CD4-positive, alpha-beta T cell (primary cell): ENCODE measurements around the gene PRPF8. TPM values are rescaled to one million over a fixed set of nuclear protein-coding genes. Genes with fewer than 3 reads are reported as not detected.
A peak's percentile ranks its signal among the peaks of the same experiment; 100 is the strongest.
"Not testable (repeated sequence)": the region's sequence is repeated elsewhere in the genome, so short reads cannot be mapped to it uniquely, and the experiment has no call there.

Experiments used
- ATAC-seq: fragments of 200-7000 bp; cut with Tn5 transposase; one replicate; pipeline ENCODE4 v1.10.0; 2022; ENCODE audit warnings: mild to moderate bottlenecking; ENCODE audit not compliant: poor library complexity
- CTCF ChIA-PET: fragments of 350-600 bp; sonication (Branson Sonifier 250); formaldehyde crosslinking; loops from one replicate; lab custom pipeline; 2021; ENCODE audit warnings: antibody characterized with exemption, inconsistent platforms; lab: Charles Lee
- POLR2A ChIA-PET: fragments of 350-600 bp; sonication (Branson Sonifier 250); formaldehyde crosslinking; loops from one replicate; lab custom pipeline; 2021; ENCODE audit warnings: antibody characterized with exemption, inconsistent platforms; lab: Charles Lee
- DNase-seq, 14 experiments: peaks; one replicate each; pipeline ENCODE4 v3.0.0-alpha.2; 2013 to 2020; ENCODE audit warnings: mixed read lengths in 2 of 14
- H3K27ac ChIP-seq, 2 donors: one replicate each; pipeline versions ENCODE4 v1.5.1 to v1.7.0; 2013; ENCODE audit warnings: low read length in 2 of 2, low read depth in 1 of 2, mild to moderate bottlenecking in 1 of 2
- H3K27me3 ChIP-seq, 2 experiments: 1 replicate in 1 of 2; 2 replicates in 1 of 2; pipeline versions ENCODE4 v1.6.1 to v1.7.0; 2013; ENCODE audit warnings: low read length in 2 of 2, control low read depth in 1 of 2, mild to moderate bottlenecking in 1 of 2, moderate library complexity in 1 of 2; ENCODE audit not compliant: insufficient read depth in 2 of 2, control insufficient read depth in 1 of 2
- H3K36me3 ChIP-seq: one replicate; pipeline ENCODE4 v1.6.1; 2013; ENCODE audit warnings: low read length, control low read depth; ENCODE audit not compliant: insufficient read depth
- H3K4me1 ChIP-seq: one replicate; pipeline ENCODE4 v1.6.1; 2013; ENCODE audit warnings: low read length, control low read depth; ENCODE audit not compliant: insufficient read depth
- H3K4me3 ChIP-seq: one replicate; pipeline ENCODE4 v1.5.1; 2013; ENCODE audit warnings: mild to moderate bottlenecking, low read length, moderate library complexity
- H3K9me3 ChIP-seq, 2 experiments: 1 replicate in 1 of 2; 2 replicates in 1 of 2; pipeline versions ENCODE4 v1.6.1 to v1.7.0; 2013; ENCODE audit warnings: low read length in 2 of 2, mild to moderate bottlenecking in 2 of 2, control low read depth in 1 of 2, moderate library complexity in 1 of 2; ENCODE audit not compliant: control insufficient read depth in 1 of 2, insufficient read depth in 1 of 2
- H3K27ac Mint-ChIP-seq: one replicate; pipeline ENCODE4 v1.8.0; 2020; ENCODE audit warnings: mixed read lengths
- H3K27me3 Mint-ChIP-seq: one replicate; pipeline ENCODE4 v1.8.0; 2021; ENCODE audit warnings: mixed read lengths
- H3K36me3 Mint-ChIP-seq: one replicate; pipeline ENCODE4 v1.8.0; 2021; ENCODE audit warnings: low read depth, mixed read lengths
- H3K4me1 Mint-ChIP-seq: one replicate; pipeline ENCODE4 v1.8.0; 2021; ENCODE audit warnings: low read depth, mixed read lengths
- H3K4me3 Mint-ChIP-seq: one replicate; pipeline ENCODE4 v1.8.0; 2020; ENCODE audit warnings: mild to moderate bottlenecking, mixed read lengths
- H3K9me3 Mint-ChIP-seq: one replicate; pipeline ENCODE4 v1.8.0; 2020; ENCODE audit warnings: mixed read lengths
- CTCF ChIP-seq: fragments of 200-600 bp; IDR thresholded peaks from one replicate; pipeline ENCODE4 v1.8.0; 2022; ENCODE audit warnings: antibody characterized with exemption, mild to moderate bottlenecking
- intact Hi-C, 2 experiments: fragments of 100-400 bp; cut with DNase I in 1 of 2; cut with micrococcal nuclease in 1 of 2; formaldehyde crosslinking; loops; one replicate each; pipeline versions ENCODE4 v1.15.1 to v1.9.0; 2023 to 2025; cut with DNase I, micrococcal nuclease
- total RNA-seq, 174 experiments: library from RNA in 2 of 174; stranded (reverse) in 2 of 174; gene quantifications; one replicate each; pipeline ENCODE4 v1.2.3 and lab custom pipeline; 2021 to 2026

The PRPF8 gene
- total RNA-seq, 2 experiments from 2014 or later, result 550 to 572 TPM

- intact Hi-C loops, result no loop called here
- H3K4me3 ChIP-seq, result peak overlapping the region; percentile 61
- no peaks in the 10 kb centered on the region for H3K9me3 Mint-ChIP-seq
Measured at GRCh38 chr17:1710807-1711553, 26.3 kb upstream of the PRPF8 start.

GRCh38 chr17:1709971-1710806 is 25.5 kb upstream of the PRPF8 start, which contains the start of gene TLCD2:
TSS of gene TLCD2 (minus strand) at chr17:1710377. CDS start at chr17:1710242, 135 bp downstream.
- POLR2A ChIA-PET, result interaction anchor here (1.1 kb wide), 1 partner anchor 26 kb away, joined by 3 read pairs; no protein-coding TSS in a partner anchor
- H3K27me3 ChIP-seq, result peaks cover 19 to 28% of the 10 kb centered on the region in 2 experiments
- peaks cover 61% of the 10 kb centered on the region for H3K4me1 ChIP-seq
- Mint-ChIP-seq H3K4me3 (peak within 1 kb of the TSS; percentile 86), H3K4me1 (peaks cover 28% of the 10 kb centered on the region), H3K9me3 (no peaks in the 10 kb centered on the region), H3K27me3 (peaks cover 17% of the 10 kb centered on the region), H3K36me3 (no peaks in the 10 kb centered on the region), H3K27ac (peak within 1 kb of the TSS; percentile 48)
- H3K27ac ChIP-seq, result no peak within 1 kb of the TSS
- no peaks in the 10 kb centered on the region for H3K9me3 ChIP-seq
- intact Hi-C loops, result no loop called here
- ATAC-seq (peak; percentile 15), DNase-seq (peak in 3 of 14 experiments; percentile 31 to 39 (median 32))
- peaks cover 6% of the 10 kb centered on the region for H3K36me3 ChIP-seq
- CTCF ChIA-PET, result interaction anchor here (0.5 kb wide), 1 partner anchor 275 kb away, joined by 3 read pairs; no protein-coding TSS in a partner anchor
- H3K4me3 ChIP-seq, result peak within 1 kb of the TSS; percentile 61
- no peak for TF ChIP-seq CTCF

More at GRCh38 chr17:1710807-1711553, 26.3 kb upstream of the PRPF8 start:
- H3K27me3 ChIP-seq, result peaks cover 20 to 30% of the 10 kb centered on the region in 2 experiments
- no peak for TF ChIP-seq CTCF
- peaks cover 6% of the 10 kb centered on the region for H3K36me3 ChIP-seq
- H3K4me3 Mint-ChIP-seq, result peak overlapping the region; percentile 86
- H3K4me1 Mint-ChIP-seq, result peaks cover 29% of the 10 kb centered on the region
- DNase-seq (peak in 4 of 14 experiments; percentile 23 to 47 (median 36)), ATAC-seq (peak; percentile 18)
- peaks cover 13% of the 10 kb centered on the region for H3K27me3 Mint-ChIP-seq
- peak overlapping the region; percentile 48 for H3K27ac Mint-ChIP-seq
- H3K9me3 ChIP-seq, result no peaks in the 10 kb centered on the region
- H3K36me3 Mint-ChIP-seq, result peaks cover 1% of the 10 kb centered on the region
- H3K4me1 ChIP-seq, result peaks cover 67% of the 10 kb centered on the region
- POLR2A ChIA-PET, result interaction anchor here (0.7 to 1.1 kb wide), 3 partner anchors 13 to 160 kb away, joined by 3 read pairs; no protein-coding TSS in a partner anchor
- CTCF ChIA-PET, result no interaction called here
- H3K27ac ChIP-seq, result no peak overlapping the region

GRCh38 chr17:1709403-1709951 is 24.8 kb upstream of the PRPF8 start:
- no peaks in the 10 kb centered on the region for H3K9me3 Mint-ChIP-seq
- TF ChIP-seq CTCF, result no peak
- H3K36me3 Mint-ChIP-seq, result no peaks in the 10 kb centered on the region
- POLR2A ChIA-PET, result interaction anchor here (0.8 to 1.2 kb wide), 2 partner anchors 25 to 61 kb away, joined by 3 to 4 read pairs; partner anchors contain the start of gene PRPF8
- intact Hi-C loops, result no loop called here
- peaks cover 15 to 21% of the 10 kb centered on the region in 2 experiments for H3K27me3 ChIP-seq
- DNase-seq (peak in 1 of 14 experiments; percentile 36), ATAC-seq (no peak)
- CTCF ChIA-PET, result interaction anchor here (0.5 kb wide), 1 partner anchor 275 kb away, joined by 3 read pairs; no protein-coding TSS in a partner anchor
- peaks cover 6% of the 10 kb centered on the region for H3K36me3 ChIP-seq
- peaks cover 28% of the 10 kb centered on the region for H3K4me1 Mint-ChIP-seq
- no peak overlapping the region for H3K4me3 Mint-ChIP-seq
- no peak overlapping the region for H3K27ac ChIP-seq
- H3K27ac Mint-ChIP-seq, result no peak overlapping the region
- peaks cover 54% of the 10 kb centered on the region for H3K4me1 ChIP-seq
- peaks cover 20% of the 10 kb centered on the region for H3K27me3 Mint-ChIP-seq
- H3K4me3 ChIP-seq, result peak overlapping the region; percentile 61
- no peaks in the 10 kb centered on the region for H3K9me3 ChIP-seq

- intact Hi-C loops, H3K9me3 ChIP-seq, ATAC-seq, H3K4me3 ChIP-seq, H3K36me3 Mint-ChIP-seq, H3K27ac Mint-ChIP-seq, H3K36me3 ChIP-seq, H3K27ac ChIP-seq, CTCF ChIA-PET, H3K9me3 Mint-ChIP-seq, DNase-seq: not testable (repeated sequence)
- Mint-ChIP-seq H3K4me1 (peaks cover 28% of the 10 kb centered on the region), H3K27me3 (peaks cover 20% of the 10 kb centered on the region), H3K4me3 (peak overlapping the region; percentile 48)
- Histone ChIP-seq H3K27me3 (peaks cover 15 to 16% of the 10 kb centered on the region in 2 experiments), H3K4me1 (peaks cover 48% of the 10 kb centered on the region)
- POLR2A ChIA-PET, result interaction anchor here (0.8 to 1.2 kb wide), 2 partner anchors 25 to 60 kb away, joined by 3 to 4 read pairs; partner anchors contain the start of gene PRPF8
Measured at GRCh38 chr17:1708791-1709346, 24.2 kb upstream of the PRPF8 start.
